HEK293 (cell line): ENCODE data around the gene AP1S1.

Source experiments
- CTCF ChIA-PET: fragments of 350-600 bp; formaldehyde crosslinking; extraction: SDS; loops from one replicate; lab custom pipeline; 2021; ENCODE audit warnings: antibody characterized with exemption; lab: Yijun Ruan, JAX
- POLR2A ChIA-PET: fragments of 300-600 bp; formaldehyde crosslinking; extraction: SDS; loops from one replicate; lab custom pipeline; 2020; ENCODE audit warnings: antibody characterized with exemption, inconsistent platforms; lab: Yijun Ruan, JAX
- H3K27ac ChIP-seq: fragments of 200-500 bp; sonication (Bioruptor generic); 2 replicates; pipeline ENCODE4 v1.5.1; 2014; ENCODE audit warnings: low read depth, low read length, control low read depth, inconsistent platforms; ENCODE audit errors: extremely low read depth
- H3K36me3 ChIP-seq, 2 experiments: fragments of 200-500 bp in 1 of 2; sonication (Bioruptor generic) in 1 of 2; 1 replicate in 1 of 2; 2 replicates in 1 of 2; pipeline ENCODE4 v1.5.1; 2014 to 2017; ENCODE audit warnings: inconsistent platforms in 2 of 2, low read length in 2 of 2; ENCODE audit not compliant: control insufficient read depth in 2 of 2, insufficient read depth in 1 of 2
- H3K4me1 ChIP-seq: fragments of 200-500 bp; sonication (Bioruptor generic); 2 replicates; pipeline ENCODE4 v1.5.1; 2014; ENCODE audit warnings: mild to moderate bottlenecking, low read length, inconsistent platforms; ENCODE audit not compliant: control insufficient read depth, insufficient read depth
- H3K4me3 ChIP-seq: 2 replicates; pipeline ENCODE4 v1.5.1; 2011; ENCODE audit warnings: low read depth, mild to moderate bottlenecking, control low read depth, low read length, moderate library complexity
- H3K9me3 ChIP-seq: fragments of 200-500 bp; sonication (Bioruptor generic); 2 replicates; pipeline ENCODE4 v1.5.1; 2014; ENCODE audit warnings: low read depth, low read length, inconsistent platforms; ENCODE audit not compliant: control insufficient read depth, insufficient read depth
- EGR2 ChIP-seq: fragments of 450-650 bp; formaldehyde crosslinking; IDR thresholded peaks from 2 replicates; pipeline ENCODE4 v1.5.1; 2016; ENCODE audit warnings: low read depth, missing biosample characterization, missing genetic modification characterization
- GLI4 ChIP-seq: fragments of 450-650 bp; formaldehyde crosslinking; IDR thresholded peaks from 2 replicates; pipeline ENCODE4 v1.5.1; 2016; ENCODE audit warnings: missing biosample characterization, missing genetic modification characterization
- MYNN ChIP-seq: fragments of 450-650 bp; formaldehyde crosslinking; IDR thresholded peaks from 2 replicates; pipeline ENCODE4 v1.5.1; 2016; ENCODE audit warnings: missing biosample characterization, missing genetic modification characterization, borderline replicate concordance
- PRDM10 ChIP-seq: fragments of 450-650 bp; formaldehyde crosslinking; IDR thresholded peaks from 2 replicates; pipeline ENCODE4 v1.5.1; 2016; ENCODE audit warnings: missing biosample characterization, missing genetic modification characterization
- TRIM28 ChIP-seq: IDR thresholded peaks from 2 replicates; pipeline ENCODE4 v1.6.1; 2011; ENCODE audit warnings: low read length, control low read depth, borderline replicate concordance
- ZBTB11 ChIP-seq: fragments of 450-650 bp; formaldehyde crosslinking; conservative IDR thresholded peaks from 2 replicates; pipeline ENCODE4 v1.5.1; 2016; ENCODE audit warnings: low read depth, missing biosample characterization, missing genetic modification characterization
- ZFHX2 ChIP-seq: fragments of 450-650 bp; formaldehyde crosslinking; conservative IDR thresholded peaks from 2 replicates; pipeline ENCODE4 v1.5.1; 2016; ENCODE audit warnings: missing biosample characterization, missing genetic modification characterization
- ZNF155 ChIP-seq: fragments of 450-650 bp; formaldehyde crosslinking; IDR thresholded peaks from 2 replicates; pipeline ENCODE4 v1.5.1; 2016; ENCODE audit warnings: missing biosample characterization, missing genetic modification characterization
- ZNF19 ChIP-seq: fragments of 450-650 bp; formaldehyde crosslinking; IDR thresholded peaks from 2 replicates; pipeline ENCODE4; 2016; ENCODE audit warnings: missing biosample characterization, missing genetic modification characterization, low read depth
- ZNF23 ChIP-seq: fragments of 450-650 bp; formaldehyde crosslinking; IDR thresholded peaks from 2 replicates; pipeline ENCODE4 v1.5.1; 2016; ENCODE audit warnings: missing biosample characterization, missing genetic modification characterization, borderline replicate concordance
- ZNF24 ChIP-seq: fragments of 450-650 bp; formaldehyde crosslinking; IDR thresholded peaks from 2 replicates; pipeline ENCODE4 v1.5.1; 2016; ENCODE audit warnings: missing biosample characterization, missing genetic modification characterization
- ZNF266 ChIP-seq: fragments of 450-650 bp; formaldehyde crosslinking; IDR thresholded peaks from 2 replicates; pipeline ENCODE4 v1.5.1; 2016; ENCODE audit warnings: missing biosample characterization, missing genetic modification characterization, low read depth
- ZNF335 ChIP-seq: fragments of 450-650 bp; formaldehyde crosslinking; conservative IDR thresholded peaks from 2 replicates; pipeline ENCODE4 v1.5.1; 2016; ENCODE audit warnings: missing biosample characterization, missing genetic modification characterization
- ZNF341 ChIP-seq: fragments of 450-650 bp; formaldehyde crosslinking; IDR thresholded peaks from 2 replicates; pipeline ENCODE4; 2016; ENCODE audit warnings: low read depth, missing biosample characterization, missing genetic modification characterization
- ZNF416 ChIP-seq: fragments of 450-650 bp; formaldehyde crosslinking; IDR thresholded peaks from 2 replicates; pipeline ENCODE4 v1.5.1; 2016; ENCODE audit warnings: missing biosample characterization, missing genetic modification characterization
- ZNF48 ChIP-seq: fragments of 450-650 bp; formaldehyde crosslinking; IDR thresholded peaks from 2 replicates; pipeline ENCODE4 v1.5.1; 2016; ENCODE audit warnings: missing biosample characterization, missing genetic modification characterization
- ZNF571 ChIP-seq: fragments of 450-650 bp; formaldehyde crosslinking; IDR thresholded peaks from 2 replicates; pipeline ENCODE4 v1.5.0; 2017; ENCODE audit warnings: missing biosample characterization, missing genetic modification characterization
- ZNF658 ChIP-seq: fragments of 450-650 bp; formaldehyde crosslinking; IDR thresholded peaks from 2 replicates; pipeline ENCODE4; 2016; ENCODE audit warnings: missing biosample characterization, missing genetic modification characterization
- TF ChIP-seq, protein P1 (sequence below): fragments of 450-650 bp; formaldehyde crosslinking; IDR thresholded peaks from 2 replicates; pipeline ENCODE4 v1.5.1; 2016; ENCODE audit warnings: missing biosample characterization, missing genetic modification characterization
- TF ChIP-seq, protein P2 (sequence below): fragments of 450-650 bp; formaldehyde crosslinking; IDR thresholded peaks from 2 replicates; pipeline ENCODE4 v1.5.1; 2017; ENCODE audit warnings: missing biosample characterization, mild to moderate bottlenecking, missing genetic modification characterization, moderate library complexity

Gene AP1S1

DNA sequence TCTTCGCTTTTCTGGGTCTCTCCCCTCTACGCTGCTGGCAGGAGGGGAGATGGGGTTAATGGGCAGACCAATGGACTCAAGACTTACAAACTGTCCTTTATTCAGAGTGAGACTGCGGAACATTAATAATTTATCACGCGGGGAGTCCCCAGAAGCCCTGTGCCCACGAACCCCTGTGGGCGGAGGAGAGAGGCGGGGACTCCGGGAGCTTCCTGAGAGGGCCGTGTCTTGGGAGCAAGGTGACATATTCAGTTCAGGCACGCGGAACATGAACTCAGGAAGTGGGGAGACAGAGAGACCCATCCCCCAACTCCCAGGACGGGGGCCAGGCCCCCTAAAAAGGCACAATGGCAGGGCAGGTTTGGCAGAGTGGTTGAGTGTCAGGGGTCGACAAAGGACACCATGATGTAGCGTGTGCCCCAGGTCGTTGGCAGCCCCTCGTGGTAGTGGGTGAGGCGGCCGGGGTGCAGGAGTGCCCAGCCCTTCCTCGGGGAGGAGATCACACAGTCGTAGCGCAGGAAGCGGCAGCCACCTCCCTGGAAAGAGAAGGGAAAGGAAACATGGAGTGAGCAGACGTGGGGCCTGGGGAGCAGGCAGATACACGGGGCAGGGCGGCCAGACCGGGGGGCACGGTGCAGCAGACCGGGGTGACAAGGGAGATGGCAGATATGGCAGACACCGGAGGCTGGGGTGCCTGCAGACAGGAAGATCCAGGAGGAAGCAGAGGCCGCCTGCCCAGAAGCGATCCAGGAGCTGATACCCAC is 51.8 kb downstream of the AP1S1 start:
- no peak overlapping the region for H3K27ac ChIP-seq
- H3K4me3 ChIP-seq, result no peak overlapping the region
- ChIA-PET POLR2A (no interaction called here), CTCF (interaction anchor here (0.6 to 0.9 kb wide), 5 partner anchors 20 to 302 kb away, joined by 3 to 6 read pairs (median 3); no protein-coding TSS in a partner anchor)
- peaks cover 0 to 20% of the 10 kb centered on the region in 2 experiments; a peak in 2 of 3 replicates for H3K36me3 ChIP-seq
- TF ChIP-seq EGR2 (tag by site-specific recombination) (0 out of 2 replicates have a peak, but pooled peaks have one; percentile 23), PRDM10 (tag by site-specific recombination) (no peak), ZNF416 (tag by site-specific recombination) (no peak), ZNF24 (tag by site-specific recombination) (no peak), ZNF341 (tag by site-specific recombination) (no peak), ZFHX2 (tag by site-specific recombination) (peak; percentile 35), GLI4 (tag by site-specific recombination) (no peak), ZNF658 (no peak)
- TF ChIP-seq, protein P1, sequence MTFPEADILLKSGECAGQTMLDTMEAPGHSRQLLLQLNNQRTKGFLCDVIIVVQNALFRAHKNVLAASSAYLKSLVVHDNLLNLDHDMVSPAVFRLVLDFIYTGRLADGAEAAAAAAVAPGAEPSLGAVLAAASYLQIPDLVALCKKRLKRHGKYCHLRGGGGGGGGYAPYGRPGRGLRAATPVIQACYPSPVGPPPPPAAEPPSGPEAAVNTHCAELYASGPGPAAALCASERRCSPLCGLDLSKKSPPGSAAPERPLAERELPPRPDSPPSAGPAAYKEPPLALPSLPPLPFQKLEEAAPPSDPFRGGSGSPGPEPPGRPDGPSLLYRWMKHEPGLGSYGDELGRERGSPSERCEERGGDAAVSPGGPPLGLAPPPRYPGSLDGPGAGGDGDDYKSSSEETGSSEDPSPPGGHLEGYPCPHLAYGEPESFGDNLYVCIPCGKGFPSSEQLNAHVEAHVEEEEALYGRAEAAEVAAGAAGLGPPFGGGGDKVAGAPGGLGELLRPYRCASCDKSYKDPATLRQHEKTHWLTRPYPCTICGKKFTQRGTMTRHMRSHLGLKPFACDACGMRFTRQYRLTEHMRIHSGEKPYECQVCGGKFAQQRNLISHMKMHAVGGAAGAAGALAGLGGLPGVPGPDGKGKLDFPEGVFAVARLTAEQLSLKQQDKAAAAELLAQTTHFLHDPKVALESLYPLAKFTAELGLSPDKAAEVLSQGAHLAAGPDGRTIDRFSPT (tag by site-specific recombination), result no peak
- TF ChIP-seq, protein P2, sequence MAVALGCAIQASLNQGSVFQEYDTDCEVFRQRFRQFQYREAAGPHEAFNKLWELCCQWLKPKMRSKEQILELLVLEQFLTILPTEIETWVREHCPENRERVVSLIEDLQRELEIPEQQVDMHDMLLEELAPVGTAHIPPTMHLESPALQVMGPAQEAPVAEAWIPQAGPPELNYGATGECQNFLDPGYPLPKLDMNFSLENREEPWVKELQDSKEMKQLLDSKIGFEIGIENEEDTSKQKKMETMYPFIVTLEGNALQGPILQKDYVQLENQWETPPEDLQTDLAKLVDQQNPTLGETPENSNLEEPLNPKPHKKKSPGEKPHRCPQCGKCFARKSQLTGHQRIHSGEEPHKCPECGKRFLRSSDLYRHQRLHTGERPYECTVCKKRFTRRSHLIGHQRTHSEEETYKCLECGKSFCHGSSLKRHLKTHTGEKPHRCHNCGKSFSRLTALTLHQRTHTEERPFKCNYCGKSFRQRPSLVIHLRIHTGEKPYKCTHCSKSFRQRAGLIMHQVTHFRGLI, result no peak
- no peaks in the 10 kb centered on the region for H3K9me3 ChIP-seq
- no peaks in the 10 kb centered on the region for H3K4me1 ChIP-seq

DNA sequence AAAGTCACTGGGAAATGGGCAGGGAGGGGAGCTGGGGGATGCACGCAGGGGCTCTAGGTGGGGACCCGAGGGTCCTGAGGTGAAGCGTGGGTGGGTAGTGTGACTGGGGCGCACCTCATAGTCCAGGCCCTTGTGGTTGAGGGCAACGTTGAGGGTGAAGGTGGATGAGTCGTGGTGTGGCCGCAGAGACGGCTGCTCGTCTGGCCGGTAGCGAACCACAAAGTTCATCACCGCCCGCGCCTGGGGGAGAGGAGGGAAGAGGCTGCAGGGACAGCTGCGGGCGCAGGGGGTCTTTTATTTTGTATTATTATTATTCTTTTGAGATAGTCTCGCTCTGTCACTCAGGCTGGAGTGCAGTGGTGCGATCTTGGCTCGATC is 52.4 kb downstream of the AP1S1 start:
- H3K27ac ChIP-seq, result no peak overlapping the region
- TF ChIP-seq ZNF335 (tag by site-specific recombination), result no peak
- TF ChIP-seq MYNN (tag by site-specific recombination), result peak; percentile 32; the same call in 1 of the 2 replicates
- peaks cover 0 to 25% of the 10 kb centered on the region in 2 experiments; a peak in 2 of 3 replicates for H3K36me3 ChIP-seq
- H3K4me3 ChIP-seq, result no peak overlapping the region
- no peaks in the 10 kb centered on the region for H3K4me1 ChIP-seq
- CTCF ChIA-PET, result interaction anchor here (0.6 to 0.9 kb wide), 2 partner anchors 20 to 63 kb away, joined by 3 to 6 read pairs; no protein-coding TSS in a partner anchor
- no peaks in the 10 kb centered on the region for H3K9me3 ChIP-seq
- POLR2A ChIA-PET, result no interaction called here

DNA sequence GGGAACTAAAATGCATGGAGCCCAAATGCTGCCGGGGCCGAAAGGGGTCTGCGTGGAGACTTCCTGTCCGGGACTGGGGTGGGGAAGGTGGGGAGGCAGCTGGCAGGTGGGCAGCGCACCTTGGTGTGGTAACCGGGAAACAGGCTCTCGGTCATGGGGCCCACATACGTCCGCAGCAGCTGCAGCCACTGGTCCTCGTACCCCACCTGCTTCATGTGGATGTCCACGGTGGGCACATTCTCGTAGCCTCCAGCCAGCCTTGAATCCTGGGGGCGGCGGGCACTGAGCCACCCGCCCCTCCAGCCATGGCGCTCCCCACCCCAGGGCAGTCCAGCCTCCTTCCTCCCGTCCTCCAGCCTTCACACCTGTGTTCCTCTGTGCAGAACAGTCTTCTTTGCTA is 53.2 kb downstream of the AP1S1 start:
- POLR2A ChIA-PET, result interaction anchor here (0.5 kb wide), 1 partner anchor 21 kb away, joined by 3 read pairs; no protein-coding TSS in a partner anchor
- peaks cover 0 to 30% of the 10 kb centered on the region in 2 experiments; a peak in 2 of 3 replicates for H3K36me3 ChIP-seq
- TF ChIP-seq ZBTB11 (tag by site-specific recombination) (no peak), TRIM28 (no peak), ZNF155 (tag by site-specific recombination) (no peak), ZNF48 (no peak), ZNF23 (tag by site-specific recombination) (no peak), ZNF571 (tag by site-specific recombination) (no peak), ZNF266 (no peak), ZNF19 (tag by site-specific recombination) (no peak)

More for the DNA sequence above, 53.2 kb downstream of the AP1S1 start:
- no peak overlapping the region for H3K4me3 ChIP-seq
- H3K4me1 ChIP-seq, result no peaks in the 10 kb centered on the region
- H3K9me3 ChIP-seq, result no peaks in the 10 kb centered on the region
- H3K27ac ChIP-seq, result no peak overlapping the region
- CTCF ChIA-PET, result no interaction called here
